GM19438 (cell line): ENCODE results near the gene NUDT19.

ENCODE experiments used
- ATAC-seq: cut with Tn5 transposase; IDR thresholded peaks from one replicate; pipeline ENCODE4 v1.9.1; 2021; ENCODE audit warnings: low read depth; ENCODE audit not compliant: unreplicated experiment

Gene NUDT19

GRCh38 chr19:32757189-32757588, 65.6 kb downstream of the NUDT19 start:
- no peak for ATAC-seq
